K562 (cell line): ENCODE measurements around the gene EVI5. TPM values are rescaled to one million over a fixed set of nuclear protein-coding genes. Genes with fewer than 3 reads are reported as not detected.

Experiments used
- EGR1 ChIP-seq: fragments of 450-650 bp; conservative IDR thresholded peaks from 2 replicates; pipeline ENCODE4 v1.6.1; 2017; ENCODE audit warnings: mild to moderate bottlenecking
- EP400 ChIP-seq: fragments of 450-650 bp; IDR thresholded peaks from 2 replicates; pipeline ENCODE4 v1.6.1; 2017; ENCODE audit warnings: antibody characterized with exemption, mild to moderate bottlenecking, moderate library complexity
- ETV5 ChIP-seq: sonication (generic); formaldehyde crosslinking; IDR thresholded peaks from 2 replicates; pipeline ENCODE4 v1.4.0; 2020; ENCODE audit warnings: low read depth, mild to moderate bottlenecking, missing genetic modification reagents
- MEIS2 ChIP-seq: fragments of 450-650 bp; IDR thresholded peaks from 2 replicates; pipeline ENCODE4 v1.6.1; 2014; ENCODE audit warnings: mild to moderate bottlenecking; ENCODE audit not compliant: partially characterized antibody
- NBN ChIP-seq: fragments of 450-650 bp; IDR thresholded peaks from 2 replicates; pipeline ENCODE4 v1.6.1; 2016; ENCODE audit warnings: low read depth, mild to moderate bottlenecking
- NFXL1 ChIP-seq: fragments of 450-650 bp; formaldehyde crosslinking; IDR thresholded peaks from 2 replicates; pipeline ENCODE4 v1.4.0; 2021; ENCODE audit warnings: mild to moderate bottlenecking
- NRF1 ChIP-seq, 2 experiments: fragments of 450-650 bp; IDR thresholded peaks in 1 of 2; conservative IDR thresholded peaks in 1 of 2; 2 replicates each; pipeline ENCODE4 v1.6.1; 2014; ENCODE audit warnings: mild to moderate bottlenecking in 2 of 2
- PCBP1 ChIP-seq: fragments of 200-400 bp; formaldehyde crosslinking; IDR thresholded peaks from 2 replicates; pipeline ENCODE4 v1.6.1; 2018; ENCODE audit warnings: mild to moderate bottlenecking, low read depth, low read length; ENCODE audit not compliant: poor library complexity, severe bottlenecking
- PHB ChIP-seq: fragments of 250-450 bp; sonication (Bioruptor Pico); IDR thresholded peaks from 2 replicates; pipeline ENCODE4 v1.5.0; 2021
- PHTF2 ChIP-seq: fragments of 250-450 bp; sonication (Bioruptor Pico); IDR thresholded peaks from 2 replicates; pipeline ENCODE4 v1.5.0; 2021; ENCODE audit warnings: mild to moderate bottlenecking
- SMARCB1 ChIP-seq: IDR thresholded peaks from 2 replicates; pipeline ENCODE4 v1.6.1; 2011; ENCODE audit warnings: improper control_type of control experiment, low read depth; ENCODE audit not compliant: insufficient read length
- TCF3 ChIP-seq: sonication (generic); formaldehyde crosslinking; IDR thresholded peaks from 2 replicates; pipeline ENCODE4 v1.4.0; 2020; ENCODE audit warnings: mild to moderate bottlenecking, missing genetic modification reagents
- ZNF384 ChIP-seq: IDR thresholded peaks from 2 replicates; pipeline ENCODE4 v1.6.1; 2012; ENCODE audit warnings: low read depth, low read length, improper control_type of control experiment
- ZSCAN32 ChIP-seq: fragments of 450-650 bp; formaldehyde crosslinking; IDR thresholded peaks from 2 replicates; pipeline ENCODE4 v1.4.0; 2020; ENCODE audit warnings: mild to moderate bottlenecking, moderate library complexity
- polyA plus RNA-seq, 8 experiments: library from polyadenylated mRNA; depleted of rRNA in 4 of 8; stranded (reverse) in 5 of 8; unstranded in 3 of 8; fragments of >200 nt; fragmentation: Nextera tagmentation in 2 of 8; fragmentation: Illumina TruSeq in 1 of 8; extraction: Ambion mirVana in 2 of 8; extraction: Trizol in 1 of 8; gene quantifications; 2 replicates each; pipeline versions ENCODE4 v1.2.1 to v1.2.3, GENCODE V29; 2011 to 2014; ENCODE audit warnings: inconsistent platforms in 1 of 8, missing spikeins in 1 of 8
- total RNA-seq, 7 experiments: library from RNA; depleted of rRNA in 6 of 7; stranded (reverse); fragments of >200 nt in 6 of 7; fragmentation: Illumina TruSeq in 2 of 7; extraction: Trizol in 2 of 7; gene quantifications; 2 replicates each; pipeline versions ENCODE4 v1.2.1 to v1.2.3, GENCODE V29; 2011 to 2021; ENCODE audit warnings: low replicate concordance in 1 of 7
- TF ChIP-seq, protein P1 (sequence below): sonication (generic); formaldehyde crosslinking; IDR thresholded peaks from 2 replicates; pipeline ENCODE4 v1.8.0; 2023; ENCODE audit warnings: missing genetic modification reagents, mild to moderate bottlenecking, borderline replicate concordance
- TF ChIP-seq, protein P2 (sequence below): fragments of 250-450 bp; sonication (Bioruptor Pico); IDR thresholded peaks from 2 replicates; pipeline ENCODE4 v1.8.0; 2021; ENCODE audit warnings: borderline replicate concordance, mild to moderate bottlenecking, moderate library complexity; ENCODE audit not compliant: poor library complexity, severe bottlenecking
- TF ChIP-seq, protein P3 (sequence below): fragments of 250-450 bp; sonication (Bioruptor Pico); IDR thresholded peaks from 2 replicates; pipeline ENCODE4 v1.5.0; 2020; ENCODE audit warnings: mild to moderate bottlenecking
- TF ChIP-seq, protein P4 (sequence below): IDR thresholded peaks from 2 replicates; pipeline ENCODE4 v1.6.1; 2011; ENCODE audit not compliant: insufficient read length; ENCODE audit errors: extremely low read depth

Gene EVI5
- total and polyA plus RNA-seq, 9 of the 15 experiments (the other 6 are each of a cell fraction or from before 2014, with no cell fraction given) = 1.7 to 50.1 (median 13.7) TPM

DNA sequence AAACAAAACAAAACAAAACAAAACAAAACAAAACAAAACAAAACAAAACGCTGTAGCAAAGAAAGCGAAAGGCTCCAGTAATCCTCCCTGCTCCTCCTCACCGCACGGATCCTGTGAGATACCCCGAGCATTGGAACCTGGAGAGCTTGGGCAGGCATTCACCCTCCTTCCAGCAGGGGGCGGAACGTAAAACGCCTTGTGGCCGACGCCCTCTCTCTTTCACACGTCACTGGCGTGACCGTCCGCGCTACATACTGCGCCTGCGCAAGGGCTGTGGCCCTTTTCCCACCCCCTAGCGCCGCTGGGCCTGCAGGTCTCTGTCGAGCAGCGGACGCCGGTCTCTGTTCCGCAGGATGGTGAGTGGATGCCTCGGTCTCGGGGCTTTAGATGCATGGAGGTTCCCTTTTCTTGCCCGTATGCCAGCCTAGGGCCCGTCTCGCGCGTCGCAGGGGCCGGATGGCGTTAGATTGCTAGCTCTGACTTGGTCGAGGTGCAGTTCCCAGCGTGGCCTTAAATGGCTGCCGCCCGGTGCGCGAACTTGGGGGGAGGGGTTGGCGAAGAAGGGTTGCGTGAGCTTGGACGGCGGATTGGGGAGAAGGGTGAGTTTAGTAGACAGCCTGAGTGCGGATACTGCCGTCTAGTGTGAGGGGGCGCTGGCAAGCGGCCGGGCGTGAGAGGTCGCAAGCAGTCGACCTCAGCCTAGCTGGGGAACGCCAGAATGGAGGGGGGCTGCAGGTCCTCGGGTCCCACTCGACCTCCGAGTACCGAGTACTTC lies 47.0 kb upstream of the EVI5 start, which contains the start of gene RPL5 (continued):
- TF ChIP-seq, protein P1, sequence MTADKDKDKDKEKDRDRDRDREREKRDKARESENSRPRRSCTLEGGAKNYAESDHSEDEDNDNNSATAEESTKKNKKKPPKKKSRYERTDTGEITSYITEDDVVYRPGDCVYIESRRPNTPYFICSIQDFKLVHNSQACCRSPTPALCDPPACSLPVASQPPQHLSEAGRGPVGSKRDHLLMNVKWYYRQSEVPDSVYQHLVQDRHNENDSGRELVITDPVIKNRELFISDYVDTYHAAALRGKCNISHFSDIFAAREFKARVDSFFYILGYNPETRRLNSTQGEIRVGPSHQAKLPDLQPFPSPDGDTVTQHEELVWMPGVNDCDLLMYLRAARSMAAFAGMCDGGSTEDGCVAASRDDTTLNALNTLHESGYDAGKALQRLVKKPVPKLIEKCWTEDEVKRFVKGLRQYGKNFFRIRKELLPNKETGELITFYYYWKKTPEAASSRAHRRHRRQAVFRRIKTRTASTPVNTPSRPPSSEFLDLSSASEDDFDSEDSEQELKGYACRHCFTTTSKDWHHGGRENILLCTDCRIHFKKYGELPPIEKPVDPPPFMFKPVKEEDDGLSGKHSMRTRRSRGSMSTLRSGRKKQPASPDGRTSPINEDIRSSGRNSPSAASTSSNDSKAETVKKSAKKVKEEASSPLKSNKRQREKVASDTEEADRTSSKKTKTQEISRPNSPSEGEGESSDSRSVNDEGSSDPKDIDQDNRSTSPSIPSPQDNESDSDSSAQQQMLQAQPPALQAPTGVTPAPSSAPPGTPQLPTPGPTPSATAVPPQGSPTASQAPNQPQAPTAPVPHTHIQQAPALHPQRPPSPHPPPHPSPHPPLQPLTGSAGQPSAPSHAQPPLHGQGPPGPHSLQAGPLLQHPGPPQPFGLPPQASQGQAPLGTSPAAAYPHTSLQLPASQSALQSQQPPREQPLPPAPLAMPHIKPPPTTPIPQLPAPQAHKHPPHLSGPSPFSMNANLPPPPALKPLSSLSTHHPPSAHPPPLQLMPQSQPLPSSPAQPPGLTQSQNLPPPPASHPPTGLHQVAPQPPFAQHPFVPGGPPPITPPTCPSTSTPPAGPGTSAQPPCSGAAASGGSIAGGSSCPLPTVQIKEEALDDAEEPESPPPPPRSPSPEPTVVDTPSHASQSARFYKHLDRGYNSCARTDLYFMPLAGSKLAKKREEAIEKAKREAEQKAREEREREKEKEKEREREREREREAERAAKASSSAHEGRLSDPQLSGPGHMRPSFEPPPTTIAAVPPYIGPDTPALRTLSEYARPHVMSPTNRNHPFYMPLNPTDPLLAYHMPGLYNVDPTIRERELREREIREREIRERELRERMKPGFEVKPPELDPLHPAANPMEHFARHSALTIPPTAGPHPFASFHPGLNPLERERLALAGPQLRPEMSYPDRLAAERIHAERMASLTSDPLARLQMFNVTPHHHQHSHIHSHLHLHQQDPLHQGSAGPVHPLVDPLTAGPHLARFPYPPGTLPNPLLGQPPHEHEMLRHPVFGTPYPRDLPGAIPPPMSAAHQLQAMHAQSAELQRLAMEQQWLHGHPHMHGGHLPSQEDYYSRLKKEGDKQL (CRISPR knock-in tag) = 0 out of 2 replicates have a peak, but pooled peaks have one; percentile 56
- TF ChIP-seq ZSCAN32 (no peak), EGR1 (peak; percentile 57), NFXL1 (CRISPR knock-in tag) (no peak), NRF1 (conservative IDR thresholded peaks at IDR 0.05 in 1 of 2, IDR thresholded peaks at IDR 0.05 in 1 of 2) (peak; percentile 94 to 96), NBN (no peak; the same call in none of the 2 replicates), PCBP1 (peak; percentile 90), PHB (no peak; the same call in 1 of the 2 replicates), TCF3 (CRISPR knock-in tag) (peak; percentile 50; the same call in 1 of the 2 replicates), SMARCB1 (no peak), ETV5 (CRISPR knock-in tag) (peak; percentile 59), ZNF384 (peak; percentile 30; the same call in 1 of the 2 replicates), EP400 (peak; percentile 100), MEIS2 (peak; percentile 84), PHTF2 (no peak)
- TF ChIP-seq, protein P2, sequence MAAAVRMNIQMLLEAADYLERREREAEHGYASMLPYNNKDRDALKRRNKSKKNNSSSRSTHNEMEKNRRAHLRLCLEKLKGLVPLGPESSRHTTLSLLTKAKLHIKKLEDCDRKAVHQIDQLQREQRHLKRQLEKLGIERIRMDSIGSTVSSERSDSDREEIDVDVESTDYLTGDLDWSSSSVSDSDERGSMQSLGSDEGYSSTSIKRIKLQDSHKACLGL (CRISPR knock-in tag) = peak; percentile 88
- TF ChIP-seq, protein P3, sequence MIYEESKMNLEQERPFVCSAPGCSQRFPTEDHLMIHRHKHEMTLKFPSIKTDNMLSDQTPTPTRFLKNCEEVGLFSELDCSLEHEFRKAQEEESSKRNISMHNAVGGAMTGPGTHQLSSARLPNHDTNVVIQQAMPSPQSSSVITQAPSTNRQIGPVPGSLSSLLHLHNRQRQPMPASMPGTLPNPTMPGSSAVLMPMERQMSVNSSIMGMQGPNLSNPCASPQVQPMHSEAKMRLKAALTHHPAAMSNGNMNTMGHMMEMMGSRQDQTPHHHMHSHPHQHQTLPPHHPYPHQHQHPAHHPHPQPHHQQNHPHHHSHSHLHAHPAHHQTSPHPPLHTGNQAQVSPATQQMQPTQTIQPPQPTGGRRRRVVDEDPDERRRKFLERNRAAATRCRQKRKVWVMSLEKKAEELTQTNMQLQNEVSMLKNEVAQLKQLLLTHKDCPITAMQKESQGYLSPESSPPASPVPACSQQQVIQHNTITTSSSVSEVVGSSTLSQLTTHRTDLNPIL (CRISPR knock-in tag) = no peak
- TF ChIP-seq, protein P4, sequence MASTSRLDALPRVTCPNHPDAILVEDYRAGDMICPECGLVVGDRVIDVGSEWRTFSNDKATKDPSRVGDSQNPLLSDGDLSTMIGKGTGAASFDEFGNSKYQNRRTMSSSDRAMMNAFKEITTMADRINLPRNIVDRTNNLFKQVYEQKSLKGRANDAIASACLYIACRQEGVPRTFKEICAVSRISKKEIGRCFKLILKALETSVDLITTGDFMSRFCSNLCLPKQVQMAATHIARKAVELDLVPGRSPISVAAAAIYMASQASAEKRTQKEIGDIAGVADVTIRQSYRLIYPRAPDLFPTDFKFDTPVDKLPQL = peak; percentile 88
